ENCODE measurements around the gene MARCKS.

MARCKS gene

GRCh38 chr6:113848280-113848679 lies 8.9 kb upstream of the MARCKS start:
- TF ChIP-seq CTCF (IDR thresholded peaks at IDR 0.05; ENCODE audit: insufficient read depth, missing control alignments): no peak
- FAIRE-seq (no peak), DNase-seq (ENCODE audit: insufficient read length, low spot score) (no peak)

GRCh38 chr6:113848811-113849210 lies 8.3 kb upstream of the MARCKS start:
- DNase-seq (ENCODE audit: insufficient read length, low spot score) (no peak), FAIRE-seq (no peak)
- no peak for TF ChIP-seq CTCF (IDR thresholded peaks at IDR 0.05; ENCODE audit: insufficient read depth, missing control alignments)

- DNase-seq (ENCODE audit: insufficient read length, low spot score) (no peak), FAIRE-seq (no peak)
- TF ChIP-seq CTCF (IDR thresholded peaks at IDR 0.05; ENCODE audit: insufficient read depth, missing control alignments): no peak
Measured at GRCh38 chr6:113853252-113853651, 3.9 kb upstream of the MARCKS start.

GRCh38 chr6:113854531-113855499 lies 2.3 kb upstream of the MARCKS start:
- peak; percentile 53 for DNase-seq (ENCODE audit: insufficient read length, low spot score)
- no peak for FAIRE-seq
- peak; percentile 19 for TF ChIP-seq CTCF (IDR thresholded peaks at IDR 0.05; ENCODE audit: insufficient read depth, missing control alignments)

- TF ChIP-seq CTCF (IDR thresholded peaks at IDR 0.05; ENCODE audit: insufficient read depth, missing control alignments): no peak
- DNase-seq (ENCODE audit: insufficient read length, low spot score) (no peak), FAIRE-seq (peak; percentile 66)
Measured at GRCh38 chr6:113855500-113856374, 1.4 kb upstream of the MARCKS start.

- DNase-seq (ENCODE audit: insufficient read length, low spot score) (no peak), FAIRE-seq (no peak)
- no peak for TF ChIP-seq CTCF (IDR thresholded peaks at IDR 0.05; ENCODE audit: insufficient read depth, missing control alignments)
Measured at GRCh38 chr6:113856375-113856624, 845 bp upstream of the MARCKS start.

Measured in D721Med (cell line).